ENCODE measurements around the gene ADGRD1.

ADGRD1 gene

GRCh38 chr12:131077931-131078391, 124.3 kb downstream of the ADGRD1 start:
- no peak for DNase-seq

- no peak for DNase-seq
These were observed 128.8 kb downstream of the ADGRD1 start for GRCh38 chr12:131082290-131083194.

- DNase-seq = no peak
These were observed 130.8 kb downstream of the ADGRD1 start for GRCh38 chr12:131084341-131085011.

- no peak for DNase-seq
These were observed 131.6 kb downstream of the ADGRD1 start for GRCh38 chr12:131085125-131085815.

GRCh38 chr12:131085816-131086591, 132.3 kb downstream of the ADGRD1 start:
- DNase-seq = no peak

- DNase-seq = no peak
These were observed 133.7 kb downstream of the ADGRD1 start for GRCh38 chr12:131087302-131087818.

- DNase-seq = no peak
These were observed 134.4 kb downstream of the ADGRD1 start for GRCh38 chr12:131087991-131088700.

- no peak for DNase-seq
These were observed 135.2 kb downstream of the ADGRD1 start for GRCh38 chr12:131088701-131089530.

GRCh38 chr12:131089531-131090273, 136.0 kb downstream of the ADGRD1 start:
- DNase-seq = no peak

GRCh38 chr12:131090274-131091210, 136.8 kb downstream of the ADGRD1 start:
- DNase-seq = no peak

GRCh38 chr12:131091413-131091975, 137.8 kb downstream of the ADGRD1 start:
- DNase-seq = no peak

GRCh38 chr12:131091976-131092691, 138.4 kb downstream of the ADGRD1 start:
- DNase-seq = no peak

GRCh38 chr12:131092901-131093603, 139.3 kb downstream of the ADGRD1 start:
- no peak for DNase-seq

- no peak for DNase-seq
These were observed 139.9 kb downstream of the ADGRD1 start for GRCh38 chr12:131093604-131093955.

GRCh38 chr12:131093971-131094830, 140.5 kb downstream of the ADGRD1 start:
- DNase-seq = no peak

All from NCI-H187 treated with DMSO at 0.1 percent for 48 hours (cell line).